Stimulated activated CD4-positive, alpha-beta T cell treated with anti-CD3 and anti-CD28 coated beads, Interleukin-2, amount 100 ng/mL, for 48 hours (primary cell): ENCODE measurements around the gene ANKRD2.

Experiments
- DNase-seq, 2 donors: peaks; one replicate each; pipeline ENCODE4 v3.0.0-alpha.2; 2020

ANKRD2 gene

DNA sequence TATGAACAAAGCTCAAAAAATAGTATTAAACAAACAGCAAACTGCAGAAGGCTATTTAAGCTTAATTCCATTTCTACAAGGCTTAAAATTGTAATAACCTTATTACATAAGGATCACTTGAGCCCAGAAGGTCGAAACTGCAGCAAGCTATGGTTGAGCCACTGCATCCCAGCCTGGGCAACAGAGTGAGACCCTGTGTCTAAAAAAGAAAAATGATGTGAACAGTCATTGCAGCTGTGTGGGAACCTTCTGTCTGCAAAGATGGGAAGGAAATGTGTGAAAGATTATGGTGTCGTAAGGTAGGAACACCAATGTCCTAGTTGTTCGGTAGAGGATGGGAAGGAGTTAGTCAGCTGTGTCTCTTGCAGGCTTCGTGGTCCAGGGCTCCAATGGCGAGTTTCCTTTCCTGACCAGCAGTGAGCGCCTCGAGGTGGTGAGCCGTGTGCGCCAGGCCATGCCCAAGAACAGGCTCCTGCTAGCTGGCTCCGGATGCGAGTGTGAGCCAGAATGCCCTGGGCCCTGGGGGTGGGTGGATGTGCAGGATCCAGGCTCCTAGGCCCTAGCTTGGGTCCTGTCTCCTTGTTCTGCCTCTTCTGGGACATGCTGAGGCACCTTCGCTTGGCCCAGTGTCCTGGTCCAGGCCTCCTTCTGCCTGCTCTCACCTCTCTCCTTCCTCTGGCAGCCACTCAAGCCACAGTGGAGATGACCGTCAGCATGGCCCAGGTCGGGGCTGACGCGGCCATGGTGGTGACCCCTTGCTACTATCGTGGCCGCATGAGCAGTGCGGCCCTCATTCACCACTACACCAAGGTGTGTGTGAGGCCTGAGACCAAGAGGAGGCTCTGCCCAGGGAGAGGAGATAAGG, 26.1 kb downstream of the ANKRD2 start:
- no peak for DNase-seq

DNA sequence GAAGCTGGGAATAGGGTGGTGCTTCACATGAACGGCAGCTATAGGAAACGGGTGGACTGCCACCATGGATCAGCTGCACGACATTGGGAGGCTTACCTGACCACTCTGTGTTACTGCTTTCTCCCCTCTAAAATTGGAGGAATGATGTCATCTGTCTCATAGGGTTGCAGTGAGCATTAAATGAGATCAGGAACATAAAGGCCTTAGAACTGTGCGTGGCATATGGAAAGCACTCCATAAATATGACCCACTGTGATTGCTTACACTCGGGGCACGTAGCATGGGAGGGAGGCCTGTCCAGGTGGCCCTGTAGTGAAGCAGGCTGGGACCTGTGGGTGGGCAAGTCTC, 26.7 kb downstream of the ANKRD2 start:
- no peak for DNase-seq

DNA sequence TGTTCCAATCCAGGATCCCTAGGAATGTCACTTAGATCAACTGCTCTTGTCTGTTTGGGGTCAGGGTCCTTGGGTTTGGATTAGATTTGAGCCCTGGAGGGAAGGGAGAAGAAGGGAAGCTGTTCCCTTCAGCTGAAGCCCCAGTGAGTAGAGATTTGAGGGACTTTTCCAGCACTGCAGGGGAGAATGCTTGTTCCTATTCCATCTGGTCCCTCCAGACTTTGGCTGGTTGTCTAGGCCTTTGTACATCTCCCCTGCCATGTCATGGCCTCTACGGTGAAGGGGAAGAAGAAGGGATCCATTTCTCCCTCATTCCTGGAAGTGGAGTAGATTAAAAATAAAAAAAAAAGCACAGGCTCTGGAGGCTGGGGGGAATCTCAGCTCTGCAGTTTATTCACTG, 28.0 kb downstream of the ANKRD2 start:
- no peak for DNase-seq

DNA sequence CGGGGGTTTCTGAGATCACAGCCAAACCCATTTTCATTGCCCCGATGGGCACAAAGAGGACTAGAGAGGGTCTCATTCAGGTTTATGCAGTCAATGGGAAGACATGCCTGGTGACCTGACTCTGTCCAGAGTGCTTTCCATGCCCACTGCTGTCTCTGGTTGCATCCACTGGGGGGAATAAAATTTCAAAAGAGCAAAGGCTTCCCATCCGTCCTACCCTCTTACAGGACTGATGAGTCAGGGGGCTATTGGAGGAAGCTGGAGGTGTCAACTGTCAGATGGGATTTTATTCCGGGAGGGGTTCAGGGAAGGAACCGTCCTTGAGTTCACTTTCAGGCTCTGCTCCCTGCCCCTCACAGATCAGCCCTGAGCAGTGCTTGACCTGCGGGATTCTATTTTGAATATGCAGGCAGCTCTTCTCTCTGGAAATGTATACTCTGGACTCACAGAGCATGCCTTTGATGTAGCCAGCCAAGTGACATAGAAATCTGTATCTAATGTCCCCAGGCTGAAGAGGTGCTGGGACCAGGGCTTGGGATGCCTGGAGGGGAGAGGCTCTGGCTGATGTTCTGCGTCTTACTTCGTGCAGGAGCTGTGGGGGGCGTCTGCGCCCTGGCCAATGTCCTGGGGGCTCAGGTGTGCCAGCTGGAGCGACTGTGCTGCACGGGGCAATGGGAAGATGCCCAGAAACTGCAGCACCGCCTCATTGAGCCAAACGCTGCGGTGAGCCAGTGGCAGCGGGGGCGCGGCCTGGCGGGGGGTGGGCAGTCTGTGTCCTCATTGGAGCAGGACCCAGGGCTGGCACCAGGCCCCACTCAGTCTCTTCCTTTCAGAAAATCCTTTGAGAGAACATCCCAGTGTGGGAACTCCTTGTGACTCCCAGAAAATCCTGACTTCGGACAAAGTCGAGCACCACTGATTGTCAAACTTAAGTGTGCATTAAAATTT, 29.0 kb downstream of the ANKRD2 start:
- DNase-seq: no peak

DNA sequence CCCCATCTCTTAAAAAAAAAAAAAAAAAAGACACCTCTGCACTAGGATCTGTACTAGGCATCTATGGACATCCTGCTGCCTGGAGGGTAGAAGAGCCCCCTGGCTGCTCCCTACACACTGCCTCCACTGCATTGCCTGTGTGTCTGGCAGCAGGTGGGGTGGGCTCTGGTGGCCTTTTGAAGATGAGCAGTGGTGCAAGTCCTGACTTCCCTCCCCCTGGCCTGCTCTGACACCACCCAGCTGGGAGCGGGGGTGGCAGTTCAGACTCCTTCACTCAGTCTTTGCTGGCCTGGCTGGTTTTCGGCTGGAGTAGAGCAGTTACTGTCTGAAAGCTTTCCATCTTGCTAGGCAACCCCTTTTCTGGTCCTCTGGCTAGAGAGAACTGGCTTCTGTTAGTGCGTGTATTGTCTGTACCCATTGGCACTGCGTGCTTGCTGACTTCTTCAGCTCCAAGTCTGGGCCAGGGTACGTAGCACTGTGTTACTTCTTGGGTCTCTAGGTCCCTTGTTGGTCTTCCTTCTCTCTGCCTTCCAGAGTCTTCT, 34.6 kb downstream of the ANKRD2 start:
- DNase-seq: no peak

DNA sequence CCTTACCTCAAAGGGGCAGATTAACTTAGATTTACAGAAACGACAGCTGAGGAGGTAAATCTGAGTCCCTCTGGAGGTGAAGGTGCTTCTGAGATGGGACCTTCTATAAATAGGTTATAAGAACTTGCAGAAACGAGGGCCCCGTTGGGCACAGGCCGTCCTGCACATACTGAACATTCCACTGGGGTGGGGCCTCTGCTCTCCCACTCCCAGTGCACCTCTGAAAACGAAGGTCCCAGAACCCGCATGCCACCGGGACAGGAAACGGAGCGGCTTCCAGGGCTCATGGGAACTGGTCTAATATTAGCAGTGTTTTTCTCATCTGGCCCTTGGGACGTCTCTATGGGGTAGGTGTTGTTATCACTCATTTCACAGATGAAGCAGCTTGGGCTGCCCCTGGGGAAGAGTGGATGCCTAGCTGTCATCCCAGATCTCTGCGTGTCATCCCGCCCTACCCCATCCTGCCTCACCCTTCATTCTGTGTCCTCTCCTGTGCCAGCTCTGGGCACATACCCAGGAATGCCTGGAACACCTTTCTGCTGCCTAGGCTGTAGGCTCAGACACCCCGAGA, 36.5 kb downstream of the ANKRD2 start:
- no peak for DNase-seq

DNA sequence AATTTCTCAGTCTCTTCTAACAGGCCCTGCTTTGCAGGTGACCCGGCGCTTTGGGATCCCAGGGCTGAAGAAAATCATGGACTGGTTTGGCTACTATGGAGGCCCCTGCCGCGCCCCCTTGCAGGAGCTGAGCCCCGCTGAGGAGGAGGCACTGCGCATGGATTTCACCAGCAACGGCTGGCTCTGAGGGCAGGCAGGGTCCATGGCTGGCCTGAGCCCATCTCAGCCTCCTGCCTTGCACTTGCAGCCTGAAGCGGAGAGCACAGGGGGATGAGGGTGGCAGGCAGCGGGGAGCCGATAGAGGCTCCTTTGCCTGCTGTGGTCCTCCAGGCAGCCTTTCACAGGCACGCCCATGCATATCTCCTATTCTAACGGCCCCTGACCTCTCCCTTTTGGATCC, 38.9 kb downstream of the ANKRD2 start:
- DNase-seq: no peak

DNA sequence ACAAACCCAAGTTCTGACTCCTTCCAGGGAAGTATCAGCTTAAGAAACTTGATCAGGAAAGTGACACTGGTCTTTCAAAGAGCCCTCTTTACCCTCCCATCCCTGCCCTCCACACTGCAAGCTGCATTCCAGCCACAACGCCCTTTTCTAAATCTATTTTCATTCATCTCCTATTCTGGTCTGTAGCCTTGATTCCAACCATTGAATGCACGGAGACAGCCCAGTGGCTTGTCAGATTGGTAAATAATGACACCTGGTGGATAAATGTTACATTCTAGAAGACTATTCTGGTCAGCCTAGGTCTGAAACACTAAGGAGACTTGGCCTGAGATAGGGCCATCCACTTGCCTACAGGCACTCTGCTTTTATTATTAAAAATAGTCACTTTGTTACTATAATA, 39.8 kb downstream of the ANKRD2 start:
- DNase-seq: no peak

DNA sequence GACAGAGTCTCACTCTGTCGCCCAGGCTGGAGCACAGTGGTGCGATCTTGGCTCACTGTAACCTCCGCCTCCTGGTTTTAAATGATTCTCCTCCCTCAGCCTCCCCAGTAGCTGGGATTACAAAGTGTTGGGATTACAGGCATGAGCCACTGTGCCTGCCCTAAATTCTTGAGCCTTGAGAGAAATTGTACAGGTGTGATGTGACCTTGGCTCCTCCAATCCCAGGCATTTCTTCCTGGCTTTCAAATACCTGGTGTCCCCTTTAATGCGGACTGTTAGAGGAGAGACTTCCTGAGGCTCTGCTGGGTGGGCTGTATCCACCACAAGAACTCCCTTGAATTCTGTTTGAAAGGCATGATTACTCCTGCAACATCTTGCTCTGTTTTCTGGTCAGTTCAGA, 45.7 kb downstream of the ANKRD2 start:
- no peak for DNase-seq

DNA sequence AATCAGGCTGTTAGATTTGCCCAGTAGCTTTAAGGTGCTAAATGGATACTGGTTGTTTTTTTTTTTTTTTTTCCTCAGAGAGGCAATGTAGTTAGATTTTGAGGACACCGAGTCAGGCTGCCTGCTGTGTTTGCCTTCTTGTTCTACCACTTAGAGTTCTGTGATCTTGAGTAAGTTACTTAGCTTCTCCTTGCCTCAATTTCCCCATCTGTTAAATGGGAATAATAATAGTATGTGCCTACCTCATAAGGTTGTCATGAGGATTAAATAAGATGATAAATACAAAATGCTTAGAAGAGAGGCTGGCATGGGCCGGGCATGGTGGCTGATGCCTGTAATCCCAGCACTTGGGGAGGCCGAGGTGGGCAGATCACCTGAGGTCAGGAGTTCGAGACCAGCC, 46.2 kb downstream of the ANKRD2 start:
- DNase-seq: no peak

DNA sequence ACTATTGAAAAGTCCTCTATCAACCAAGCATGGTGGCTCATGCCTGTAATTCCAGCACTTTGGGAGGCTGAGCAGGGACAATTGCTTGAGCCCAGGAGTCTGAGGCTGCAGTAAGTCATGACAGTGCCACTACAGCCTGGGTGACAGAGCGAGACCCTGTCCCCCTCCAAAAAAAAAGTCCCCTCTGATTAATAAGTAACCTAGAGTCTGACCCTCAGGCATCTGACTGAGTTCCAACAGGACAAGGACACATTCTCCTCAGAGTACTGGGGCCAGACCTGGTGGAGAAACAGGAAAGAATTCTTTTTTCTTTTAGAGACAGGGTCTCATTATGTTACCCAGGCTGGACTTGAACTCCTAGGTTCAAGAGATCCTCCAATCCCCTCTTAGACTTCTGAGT, 50.7 kb downstream of the ANKRD2 start:
- DNase-seq: no peak

DNA sequence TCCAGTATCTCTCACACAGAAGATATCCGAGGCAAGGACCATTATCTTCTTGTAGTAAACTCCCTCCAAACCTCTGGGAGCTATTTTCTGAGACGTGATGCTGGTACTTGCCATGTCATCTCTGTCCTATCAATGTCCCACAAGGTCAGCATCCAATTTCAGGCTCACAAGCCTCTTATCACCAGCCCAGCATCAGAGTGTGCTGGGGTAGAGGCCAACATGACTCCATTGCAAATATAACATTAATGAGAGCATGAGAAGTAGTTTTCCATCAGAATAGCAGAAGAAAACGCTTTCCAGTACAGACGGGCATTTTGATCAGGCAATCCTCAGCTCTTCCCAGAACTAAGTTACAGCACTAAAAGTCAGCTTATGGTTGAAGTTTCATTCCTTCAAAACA, 55.2 kb downstream of the ANKRD2 start:
- no peak for DNase-seq

DNA sequence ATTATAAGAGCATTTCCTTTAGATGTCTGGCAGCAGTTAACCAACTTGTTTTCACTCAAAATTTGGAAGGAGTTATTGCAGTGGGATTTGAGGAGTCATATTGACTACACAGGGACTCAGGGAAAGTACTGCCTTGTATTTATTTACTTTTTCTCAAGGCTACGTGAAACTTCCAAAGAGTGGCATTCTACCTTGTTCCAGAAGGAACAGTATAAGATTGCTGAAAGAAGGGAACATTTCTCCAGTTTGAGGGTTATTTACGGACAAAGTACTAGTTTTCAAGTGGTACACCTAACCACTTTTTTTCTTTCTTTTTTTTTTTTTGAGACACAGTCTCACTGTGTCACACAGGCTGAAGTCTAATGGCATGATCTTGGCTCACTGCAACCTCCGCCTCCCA, 55.6 kb downstream of the ANKRD2 start:
- no peak for DNase-seq

DNA sequence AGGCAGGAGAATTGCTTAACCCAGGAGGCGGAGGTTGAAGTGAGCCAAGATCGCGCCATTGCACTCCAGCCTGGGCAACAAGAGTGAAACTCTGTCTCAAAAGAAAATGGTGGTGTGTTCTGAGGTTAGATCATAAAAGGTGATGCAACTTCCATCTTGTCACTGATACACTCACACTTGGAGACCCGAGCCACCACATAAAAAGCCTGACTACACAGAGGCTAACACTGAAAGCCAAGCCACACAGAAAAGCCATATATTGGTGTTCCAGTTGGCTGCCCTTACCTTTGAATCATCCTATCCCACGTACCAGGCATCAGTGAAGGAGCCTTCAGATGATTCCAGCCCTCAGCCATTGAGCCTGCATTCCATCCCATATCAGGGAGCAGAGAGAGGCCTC, 56.7 kb downstream of the ANKRD2 start:
- no peak for DNase-seq

DNA sequence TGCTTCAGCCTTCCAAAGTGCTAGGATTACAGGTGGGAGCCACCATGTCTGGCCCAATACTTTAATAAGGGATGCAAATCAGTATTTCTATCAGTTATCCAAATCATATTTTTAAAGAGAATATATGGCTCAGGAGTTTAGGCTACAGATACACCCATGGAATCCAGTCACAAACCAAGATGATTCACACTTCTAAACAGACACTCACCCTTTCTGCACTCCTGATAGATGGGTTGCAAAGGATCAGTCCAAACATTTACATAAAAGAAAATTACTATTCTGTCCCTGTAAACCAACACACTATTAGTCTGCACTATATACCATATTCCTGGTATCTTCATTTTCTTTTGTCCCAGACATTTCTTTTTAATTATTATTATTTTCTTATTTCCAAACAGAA, 58.5 kb downstream of the ANKRD2 start:
- no peak for DNase-seq

DNA sequence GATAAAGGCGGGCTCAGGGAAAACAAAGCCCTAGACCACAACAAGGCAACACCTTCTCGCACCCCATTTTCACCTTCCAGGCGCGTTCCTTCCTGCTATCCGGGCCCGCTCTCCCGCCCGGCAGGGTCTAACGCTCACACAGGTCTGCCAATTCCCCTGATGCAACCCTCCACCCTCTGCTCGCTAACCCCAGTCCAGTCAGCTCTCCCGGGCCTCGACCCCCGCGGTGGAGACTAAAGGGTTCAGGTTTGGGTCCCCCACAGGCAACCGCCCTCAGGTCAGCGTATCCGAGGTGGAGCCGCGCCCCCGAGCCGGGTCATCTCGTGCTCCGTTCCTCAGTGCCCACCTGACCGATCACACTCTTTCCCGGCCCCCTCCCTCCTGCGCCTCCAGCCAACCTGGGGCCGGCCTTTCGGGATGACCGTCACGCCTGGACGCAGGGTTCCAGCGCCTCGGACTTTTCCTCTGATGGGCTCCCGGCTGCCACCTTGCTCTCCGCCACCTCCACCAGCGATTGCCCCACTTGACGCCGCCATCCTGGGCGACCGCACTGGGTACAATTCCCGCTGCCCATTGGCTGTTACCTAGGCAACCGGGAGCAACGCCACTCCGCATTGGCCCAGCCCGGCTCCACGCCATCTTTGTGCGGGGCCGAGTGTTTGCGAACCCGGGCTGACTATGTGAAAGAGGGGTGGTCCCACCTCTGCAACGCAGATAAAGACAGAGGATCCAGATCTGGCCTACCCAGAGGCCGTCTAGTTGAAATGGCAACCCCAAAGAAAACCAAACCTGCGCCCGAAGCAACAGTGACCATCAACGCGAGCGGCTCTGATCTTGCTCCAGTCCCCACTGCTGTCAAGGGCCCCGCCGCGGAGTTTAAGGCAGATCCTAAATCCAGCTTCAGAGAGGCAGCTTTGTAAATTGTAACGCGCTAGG, 60.6 kb downstream of the ANKRD2 start, which contains the start of gene MORN4:
Gene MORN4 (minus strand): TSS at position 552 of the 936 bp plus-strand sequence. CDS start 13,847 bp downstream, outside the sequence.
- peak; percentile 86 to 87 for DNase-seq
